ENCODE measurements around the gene FBN2. TPM values are rescaled to one million over a fixed set of nuclear protein-coding genes. Genes with fewer than 3 reads are reported as not detected.

FBN2 gene
- total and polyA plus RNA-seq, 2 of the 4 experiments (the other 2 are of a cell fraction), result 26.7 to 69.0 TPM

DNA sequence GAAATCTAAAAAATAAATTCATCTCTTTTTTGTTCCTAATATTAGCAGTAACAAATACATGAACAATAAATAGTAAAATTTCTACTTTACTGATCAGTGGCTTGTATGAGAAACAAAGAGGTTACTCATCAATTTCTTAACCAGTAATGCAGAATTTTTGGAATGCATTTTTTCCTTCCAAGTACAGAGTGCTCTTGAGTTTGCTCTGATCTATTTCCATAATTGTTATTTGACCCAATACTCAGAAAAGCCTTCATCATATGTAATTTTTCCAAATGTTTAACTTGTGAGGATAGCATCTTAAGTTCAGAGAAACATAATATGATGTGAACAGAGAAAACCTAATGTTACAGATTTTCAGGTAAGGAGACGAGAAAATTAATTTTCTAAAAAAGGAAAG lies 47.3 kb downstream of the FBN2 start:
- H4K8ac ChIP-seq (ENCODE audit: low read depth in 2 of 2, low read length in 2 of 2), result no peak overlapping the region
- no CpG with 5 or more reads among the region's 1 CpG for WGBS, 2 experiments (ENCODE audit: extremely low coverage in 2 of 2, insufficient read length in 1 of 2)
- H3K9ac ChIP-seq (ENCODE audit: low read depth, low read length), result no peak overlapping the region
- no peak overlapping the region for H3K56ac ChIP-seq (ENCODE audit: extremely low read depth, insufficient read depth, low read length)
- H4K91ac ChIP-seq (ENCODE audit: insufficient read depth, low read depth, low read length), result no peak overlapping the region
- peaks cover 6% of the 10 kb centered on the region for H3K4me1 ChIP-seq (ENCODE audit: control insufficient read depth, insufficient read depth, low read length)
- H3K9me1 ChIP-seq (ENCODE audit: insufficient read depth, low read length), result peaks cover 3% of the 10 kb centered on the region; the same call in 1 of the 2 replicates
- peak; percentile 30 for DNase-seq
- no peak overlapping the region for H4K5ac ChIP-seq (ENCODE audit: low read depth, low read length)
- in situ Hi-C loops (cut with MboI; ENCODE audit: low sequenced_read_pairs), result loop anchor here (25.0 kb wide), 1 partner anchor 928 kb away; no protein-coding TSS in a partner anchor
- CTCF ChIA-PET, result no interaction called here
- intact Hi-C loops (cut with micrococcal nuclease), result no loop called here
- peak; percentile 48 for ATAC-seq (ENCODE audit: low read depth)
- no peak overlapping the region for H3K27ac ChIP-seq (ENCODE audit: insufficient read depth, low read length)
- H3K27me3 ChIP-seq (ENCODE audit: control insufficient read depth, insufficient read depth, low read length), result no peaks in the 10 kb centered on the region
- no peak overlapping the region for H2AK9ac ChIP-seq (replicated peaks; ENCODE audit: low read depth, low read length, poor library complexity)
- no TSS peak for BruUV-seq (replicated peaks)
- no peak overlapping the region for H2BK120ac ChIP-seq (ENCODE audit: low read depth, low read length)
- H3K9me3 ChIP-seq (ENCODE audit: control insufficient read depth, insufficient read depth, low read length), result no peaks in the 10 kb centered on the region
- peaks cover 0 to 19% of the 10 kb centered on the region in 2 experiments; a peak in 3 of 4 replicates for H3K79me1 ChIP-seq (ENCODE audit: low read depth in 1 of 2, low read length in 2 of 2)
- peaks cover 2% of the 10 kb centered on the region for H3K36me3 ChIP-seq (ENCODE audit: control insufficient read depth, insufficient read depth, low read length)
- no peak overlapping the region for H2BK5ac ChIP-seq (ENCODE audit: low read depth, low read length, poor library complexity, severe bottlenecking)
- H2BK15ac ChIP-seq (ENCODE audit: low read depth, low read length), result no peak overlapping the region
- H2BK20ac ChIP-seq (ENCODE audit: low read depth, low read length), result no peak overlapping the region
- no peak overlapping the region for H3K4me3 ChIP-seq (ENCODE audit: insufficient read depth, low read depth, low read length)
- no peak overlapping the region for H3K4me2 ChIP-seq (ENCODE audit: low read depth, low read length)
- no peak overlapping the region for H3K14ac ChIP-seq (replicated peaks; ENCODE audit: low read depth, low read length)
- H3K18ac ChIP-seq (ENCODE audit: low read depth, low read length), result no peak overlapping the region
- H4K20me1 ChIP-seq (ENCODE audit: insufficient read depth, low read length), result peaks cover 12% of the 10 kb centered on the region; the same call in 1 of the 2 replicates
- dilution Hi-C loops (cut with HindIII; ENCODE audit: low sequenced_read_pairs, unreplicated experiment), result no loop called here
- no peak overlapping the region for H2AFZ ChIP-seq (replicated peaks; ENCODE audit: low read length, poor library complexity)
- TF ChIP-seq CEBPB (IDR thresholded peaks at IDR 0.05; ENCODE audit: low read depth, low read length) (no peak), POLR2A (IDR thresholded peaks at IDR 0.05; ENCODE audit: low read depth, low read length) (no peak), BHLHE40 (IDR thresholded peaks at IDR 0.05; ENCODE audit: low read depth, low read length) (no peak), MAFK (IDR thresholded peaks at IDR 0.05; ENCODE audit: low read depth, low read length) (no peak), MXI1 (IDR thresholded peaks at IDR 0.05; ENCODE audit: borderline replicate concordance, low read depth, low read length) (no peak), CHD1 (IDR thresholded peaks at IDR 0.05; ENCODE audit: low read depth, low read length) (no peak), RCOR1 (IDR thresholded peaks at IDR 0.05; ENCODE audit: insufficient replicate concordance, low read length) (no peak), RFX5 (IDR thresholded peaks at IDR 0.05; ENCODE audit: low read depth, low read length) (no peak), FOS (IDR thresholded peaks at IDR 0.05; ENCODE audit: low read depth, low read length) (no peak)
- TF ChIP-seq, protein P1, sequence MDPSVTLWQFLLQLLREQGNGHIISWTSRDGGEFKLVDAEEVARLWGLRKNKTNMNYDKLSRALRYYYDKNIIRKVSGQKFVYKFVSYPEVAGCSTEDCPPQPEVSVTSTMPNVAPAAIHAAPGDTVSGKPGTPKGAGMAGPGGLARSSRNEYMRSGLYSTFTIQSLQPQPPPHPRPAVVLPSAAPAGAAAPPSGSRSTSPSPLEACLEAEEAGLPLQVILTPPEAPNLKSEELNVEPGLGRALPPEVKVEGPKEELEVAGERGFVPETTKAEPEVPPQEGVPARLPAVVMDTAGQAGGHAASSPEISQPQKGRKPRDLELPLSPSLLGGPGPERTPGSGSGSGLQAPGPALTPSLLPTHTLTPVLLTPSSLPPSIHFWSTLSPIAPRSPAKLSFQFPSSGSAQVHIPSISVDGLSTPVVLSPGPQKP (IDR thresholded peaks at IDR 0.05; ENCODE audit: borderline replicate concordance, low read depth, low read length), result no peak
- TF ChIP-seq, protein P2, sequence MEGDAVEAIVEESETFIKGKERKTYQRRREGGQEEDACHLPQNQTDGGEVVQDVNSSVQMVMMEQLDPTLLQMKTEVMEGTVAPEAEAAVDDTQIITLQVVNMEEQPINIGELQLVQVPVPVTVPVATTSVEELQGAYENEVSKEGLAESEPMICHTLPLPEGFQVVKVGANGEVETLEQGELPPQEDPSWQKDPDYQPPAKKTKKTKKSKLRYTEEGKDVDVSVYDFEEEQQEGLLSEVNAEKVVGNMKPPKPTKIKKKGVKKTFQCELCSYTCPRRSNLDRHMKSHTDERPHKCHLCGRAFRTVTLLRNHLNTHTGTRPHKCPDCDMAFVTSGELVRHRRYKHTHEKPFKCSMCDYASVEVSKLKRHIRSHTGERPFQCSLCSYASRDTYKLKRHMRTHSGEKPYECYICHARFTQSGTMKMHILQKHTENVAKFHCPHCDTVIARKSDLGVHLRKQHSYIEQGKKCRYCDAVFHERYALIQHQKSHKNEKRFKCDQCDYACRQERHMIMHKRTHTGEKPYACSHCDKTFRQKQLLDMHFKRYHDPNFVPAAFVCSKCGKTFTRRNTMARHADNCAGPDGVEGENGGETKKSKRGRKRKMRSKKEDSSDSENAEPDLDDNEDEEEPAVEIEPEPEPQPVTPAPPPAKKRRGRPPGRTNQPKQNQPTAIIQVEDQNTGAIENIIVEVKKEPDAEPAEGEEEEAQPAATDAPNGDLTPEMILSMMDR (conservative IDR thresholded peaks at IDR 0.05; ENCODE audit: low read depth, low read length), result no peak
- TF ChIP-seq, protein P3, sequence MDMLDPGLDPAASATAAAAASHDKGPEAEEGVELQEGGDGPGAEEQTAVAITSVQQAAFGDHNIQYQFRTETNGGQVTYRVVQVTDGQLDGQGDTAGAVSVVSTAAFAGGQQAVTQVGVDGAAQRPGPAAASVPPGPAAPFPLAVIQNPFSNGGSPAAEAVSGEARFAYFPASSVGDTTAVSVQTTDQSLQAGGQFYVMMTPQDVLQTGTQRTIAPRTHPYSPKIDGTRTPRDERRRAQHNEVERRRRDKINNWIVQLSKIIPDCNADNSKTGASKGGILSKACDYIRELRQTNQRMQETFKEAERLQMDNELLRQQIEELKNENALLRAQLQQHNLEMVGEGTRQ (IDR thresholded peaks at IDR 0.05; ENCODE audit: low read depth, low read length), result no peak
- POLR2A ChIA-PET (ENCODE audit: unreplicated experiment), result no interaction called here
- H3K23ac ChIP-seq (ENCODE audit: low read depth, low read length), result no peak overlapping the region
- no peak overlapping the region for H2AK5ac ChIP-seq (ENCODE audit: low read depth, low read length)
- no peak overlapping the region for H3K4ac ChIP-seq (ENCODE audit: low read depth, low read length)
